Muscle layer of duodenum (tissue), 2 donors: Measurements from ENCODE around the gene C10orf67.

Experiments
- H3K27ac ChIP-seq: one replicate; pipeline ENCODE4 v1.7.0; 2013; ENCODE audit warnings: mild to moderate bottlenecking, low read length
- H3K27me3 ChIP-seq: one replicate; pipeline ENCODE4 v1.7.0; 2013; ENCODE audit warnings: low read depth, mild to moderate bottlenecking, control low read depth, low read length
- H3K36me3 ChIP-seq, 2 donors: one replicate each; pipeline ENCODE4 v1.7.0; 2013; ENCODE audit warnings: low read length in 2 of 2, control low read depth in 1 of 2, mild to moderate bottlenecking in 1 of 2; ENCODE audit not compliant: insufficient read depth in 2 of 2, control insufficient read depth in 1 of 2
- H3K4me1 ChIP-seq, 2 donors: one replicate each; pipeline ENCODE4 v1.7.0; 2013; ENCODE audit warnings: low read length in 2 of 2, mild to moderate bottlenecking in 2 of 2, control low read depth in 1 of 2, moderate library complexity in 1 of 2; ENCODE audit not compliant: insufficient read depth in 2 of 2, control insufficient read depth in 1 of 2
- H3K4me3 ChIP-seq, 2 donors: one replicate each; pipeline ENCODE4 v1.7.0; 2013; ENCODE audit warnings: low read length in 2 of 2, low read depth in 1 of 2, mild to moderate bottlenecking in 1 of 2
- H3K9me3 ChIP-seq, 2 donors: one replicate each; pipeline ENCODE4 v1.7.0; 2013; ENCODE audit warnings: low read length in 2 of 2, control low read depth in 1 of 2, mild to moderate bottlenecking in 1 of 2; ENCODE audit not compliant: control insufficient read depth in 1 of 2
- donor health status: healthy.

Gene C10orf67

GRCh38 chr10:23338886-23339285 lies 5.7 kb downstream of the C10orf67 start:
- Histone ChIP-seq H3K36me3 (no peaks in the 10 kb centered on the region), H3K27me3 (no peaks in the 10 kb centered on the region), H3K4me1 (no peaks in the 10 kb centered on the region), H3K9me3 (no peaks in the 10 kb centered on the region), H3K4me3 (no peak overlapping the region), H3K27ac (no peak overlapping the region)

- no peak overlapping the region for H3K27ac ChIP-seq
- no peaks in the 10 kb centered on the region for H3K4me1 ChIP-seq
- no peaks in the 10 kb centered on the region for H3K27me3 ChIP-seq
- no peaks in the 10 kb centered on the region for H3K36me3 ChIP-seq
- no peak overlapping the region for H3K4me3 ChIP-seq
- no peaks in the 10 kb centered on the region for H3K9me3 ChIP-seq
Measured at GRCh38 chr10:23338155-23338828, 6.3 kb downstream of the C10orf67 start.

GRCh38 chr10:23337616-23338015 lies 7.0 kb downstream of the C10orf67 start:
- H3K27me3 ChIP-seq, result no peaks in the 10 kb centered on the region
- no peak overlapping the region for H3K27ac ChIP-seq
- H3K4me1 ChIP-seq, result no peaks in the 10 kb centered on the region
- H3K9me3 ChIP-seq, result no peaks in the 10 kb centered on the region
- H3K4me3 ChIP-seq, result no peak overlapping the region
- no peaks in the 10 kb centered on the region for H3K36me3 ChIP-seq

GRCh38 chr10:23331567-23332301 lies 12.9 kb downstream of the C10orf67 start:
- no peaks in the 10 kb centered on the region for H3K4me1 ChIP-seq
- H3K27ac ChIP-seq, result no peak overlapping the region
- no peak overlapping the region for H3K4me3 ChIP-seq

GRCh38 chr10:23330948-23331347 lies 13.6 kb downstream of the C10orf67 start:
- Histone ChIP-seq H3K4me3 (no peak overlapping the region), H3K27me3 (no peaks in the 10 kb centered on the region), H3K27ac (no peak overlapping the region), H3K4me1 (no peaks in the 10 kb centered on the region), H3K9me3 (peaks cover 2 to 5% of the 10 kb centered on the region in 2 donors), H3K36me3 (no peaks in the 10 kb centered on the region)

More at GRCh38 chr10:23331567-23332301, 12.9 kb downstream of the C10orf67 start:
- Histone ChIP-seq H3K9me3 (peaks cover 2 to 5% of the 10 kb centered on the region in 2 donors), H3K36me3 (no peaks in the 10 kb centered on the region), H3K27me3 (no peaks in the 10 kb centered on the region)

GRCh38 chr10:23326544-23327307 lies 17.9 kb downstream of the C10orf67 start:
- Histone ChIP-seq H3K36me3 (no peaks in the 10 kb centered on the region), H3K9me3 (peaks cover 2 to 5% of the 10 kb centered on the region in 2 donors), H3K27me3 (no peaks in the 10 kb centered on the region), H3K27ac (no peak overlapping the region), H3K4me1 (no peaks in the 10 kb centered on the region), H3K4me3 (no peak overlapping the region)

- Histone ChIP-seq H3K36me3 (no peaks in the 10 kb centered on the region), H3K9me3 (peaks cover 2 to 5% of the 10 kb centered on the region in 2 donors), H3K4me3 (no peak overlapping the region), H3K4me1 (no peaks in the 10 kb centered on the region), H3K27me3 (no peaks in the 10 kb centered on the region), H3K27ac (no peak overlapping the region)
Measured at GRCh38 chr10:23325132-23325531, 19.5 kb downstream of the C10orf67 start.

- Histone ChIP-seq H3K9me3 (peaks cover 2 to 5% of the 10 kb centered on the region in 2 donors), H3K36me3 (no peaks in the 10 kb centered on the region), H3K27ac (no peak overlapping the region), H3K4me1 (no peaks in the 10 kb centered on the region), H3K27me3 (no peaks in the 10 kb centered on the region), H3K4me3 (no peak overlapping the region)
Measured at GRCh38 chr10:23324351-23324750, 20.2 kb downstream of the C10orf67 start.

GRCh38 chr10:23322082-23322481 lies 22.5 kb downstream of the C10orf67 start:
- Histone ChIP-seq H3K27me3 (no peaks in the 10 kb centered on the region), H3K27ac (no peak overlapping the region), H3K4me3 (no peak overlapping the region), H3K9me3 (no peaks in the 10 kb centered on the region), H3K4me1 (no peaks in the 10 kb centered on the region), H3K36me3 (no peaks in the 10 kb centered on the region)

- Histone ChIP-seq H3K4me1 (no peaks in the 10 kb centered on the region), H3K27ac (no peak overlapping the region), H3K36me3 (no peaks in the 10 kb centered on the region), H3K27me3 (no peaks in the 10 kb centered on the region), H3K4me3 (no peak overlapping the region), H3K9me3 (no peaks in the 10 kb centered on the region)
Measured at GRCh38 chr10:23319835-23320234, 24.8 kb downstream of the C10orf67 start.

- Histone ChIP-seq H3K36me3 (no peaks in the 10 kb centered on the region), H3K4me3 (no peak overlapping the region)
Measured at GRCh38 chr10:23318359-23318758, 26.2 kb downstream of the C10orf67 start.

More at GRCh38 chr10:23318359-23318758, 26.2 kb downstream of the C10orf67 start:
- no peak overlapping the region for H3K27ac ChIP-seq
- no peaks in the 10 kb centered on the region for H3K27me3 ChIP-seq
- H3K4me1 ChIP-seq, result no peaks in the 10 kb centered on the region
- H3K9me3 ChIP-seq, result no peaks in the 10 kb centered on the region
